Mucosa of descending colon (tissue), 3 donors: ENCODE measurements around the gene LCN12. TPM values are rescaled to one million over a fixed set of nuclear protein-coding genes. Genes with fewer than 3 reads are reported as not detected.

Source experiments
- ATAC-seq: fragments of 200-7000 bp; cut with Tn5 transposase; one replicate; pipeline ENCODE4 v1.9.1; 2020; ENCODE audit warnings: mild to moderate bottlenecking, moderate library complexity
- DNase-seq, 3 donors: peaks; one replicate each; pipeline ENCODE4 v3.0.0-alpha.2; 2020
- H3K36me3 ChIP-seq: fragments of 200-600 bp; one replicate; pipeline ENCODE4 v1.8.0; 2021; ENCODE audit warnings: low read depth, mild to moderate bottlenecking
- H3K4me1 ChIP-seq: fragments of 200-600 bp; one replicate; pipeline ENCODE4 v1.8.0; 2021; ENCODE audit warnings: low read depth, mild to moderate bottlenecking
- H3K4me3 ChIP-seq: fragments of 200-600 bp; one replicate; pipeline ENCODE4 v1.8.0; 2021; ENCODE audit warnings: mild to moderate bottlenecking
- H3K9me3 ChIP-seq: fragments of 200-600 bp; one replicate; pipeline ENCODE4 v1.8.0; 2021; ENCODE audit warnings: mild to moderate bottlenecking
- intact Hi-C, 2 donors: fragments of 100-400 bp; cut with DNase I in 1 of 2; cut with micrococcal nuclease in 1 of 2; formaldehyde crosslinking; loops; one replicate each; pipeline versions ENCODE4 v1.11.0 to v1.11.1; 2022; cut with DNase I, micrococcal nuclease
- total RNA-seq, 3 donors: library from RNA; stranded (reverse); fragmentation: NEBNext Ultra II Directional in 2 of 3; extraction: Animal tissue kit (Norgen Biotek cat#: 25700) in 2 of 3; gene quantifications; one replicate each; pipeline versions ENCODE4 v1.2.1 to v1.2.4, GENCODE V29; 2021 to 2023
- TF ChIP-seq, protein P1 (sequence below): fragments of 200-600 bp; IDR thresholded peaks from one replicate; pipeline ENCODE4 v1.8.0; 2022; ENCODE audit warnings: antibody characterized with exemption, mild to moderate bottlenecking
- donor health status: DM: no; HTN: no; CAD: no; lungs with moderate emphysema.
- donor health status: DM: no; HTN: no; CAD: no.
- donor health status: DM: no; HTN: yes; CAD: no.

The LCN12 gene
- total RNA-seq, 3 donors from 2014 or later: 6.8 to 10.7 (median 7.6) TPM

DNA sequence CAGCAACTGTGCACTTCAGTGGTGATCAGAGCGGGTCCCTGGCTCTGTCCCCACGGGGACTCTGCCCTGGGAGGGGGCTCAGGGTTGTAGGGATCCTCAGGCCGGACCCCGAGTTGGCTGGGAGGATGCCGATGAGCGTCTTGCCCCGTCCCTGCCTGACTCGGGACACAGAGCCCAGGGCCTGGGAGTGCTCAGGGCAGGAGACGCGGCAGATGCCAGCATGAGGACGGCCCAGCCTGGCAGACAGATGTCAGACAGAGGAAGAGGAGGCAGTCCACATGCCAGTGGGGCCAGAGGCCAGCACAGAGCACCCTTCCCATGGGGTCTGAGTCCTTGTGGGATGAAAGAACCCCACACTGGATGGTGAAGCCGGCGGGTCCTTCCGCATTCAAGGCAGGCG lies 11.3 kb downstream of the LCN12 start:
- no peak for DNase-seq
- no peak for ATAC-seq
- peaks cover 9% of the 10 kb centered on the region for H3K4me1 ChIP-seq
- no peak overlapping the region for H3K4me3 ChIP-seq
- H3K36me3 ChIP-seq: no peaks in the 10 kb centered on the region
- TF ChIP-seq, protein P1, sequence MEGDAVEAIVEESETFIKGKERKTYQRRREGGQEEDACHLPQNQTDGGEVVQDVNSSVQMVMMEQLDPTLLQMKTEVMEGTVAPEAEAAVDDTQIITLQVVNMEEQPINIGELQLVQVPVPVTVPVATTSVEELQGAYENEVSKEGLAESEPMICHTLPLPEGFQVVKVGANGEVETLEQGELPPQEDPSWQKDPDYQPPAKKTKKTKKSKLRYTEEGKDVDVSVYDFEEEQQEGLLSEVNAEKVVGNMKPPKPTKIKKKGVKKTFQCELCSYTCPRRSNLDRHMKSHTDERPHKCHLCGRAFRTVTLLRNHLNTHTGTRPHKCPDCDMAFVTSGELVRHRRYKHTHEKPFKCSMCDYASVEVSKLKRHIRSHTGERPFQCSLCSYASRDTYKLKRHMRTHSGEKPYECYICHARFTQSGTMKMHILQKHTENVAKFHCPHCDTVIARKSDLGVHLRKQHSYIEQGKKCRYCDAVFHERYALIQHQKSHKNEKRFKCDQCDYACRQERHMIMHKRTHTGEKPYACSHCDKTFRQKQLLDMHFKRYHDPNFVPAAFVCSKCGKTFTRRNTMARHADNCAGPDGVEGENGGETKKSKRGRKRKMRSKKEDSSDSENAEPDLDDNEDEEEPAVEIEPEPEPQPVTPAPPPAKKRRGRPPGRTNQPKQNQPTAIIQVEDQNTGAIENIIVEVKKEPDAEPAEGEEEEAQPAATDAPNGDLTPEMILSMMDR: no peak
- no peaks in the 10 kb centered on the region for H3K9me3 ChIP-seq
- intact Hi-C loops: no loop called here

DNA sequence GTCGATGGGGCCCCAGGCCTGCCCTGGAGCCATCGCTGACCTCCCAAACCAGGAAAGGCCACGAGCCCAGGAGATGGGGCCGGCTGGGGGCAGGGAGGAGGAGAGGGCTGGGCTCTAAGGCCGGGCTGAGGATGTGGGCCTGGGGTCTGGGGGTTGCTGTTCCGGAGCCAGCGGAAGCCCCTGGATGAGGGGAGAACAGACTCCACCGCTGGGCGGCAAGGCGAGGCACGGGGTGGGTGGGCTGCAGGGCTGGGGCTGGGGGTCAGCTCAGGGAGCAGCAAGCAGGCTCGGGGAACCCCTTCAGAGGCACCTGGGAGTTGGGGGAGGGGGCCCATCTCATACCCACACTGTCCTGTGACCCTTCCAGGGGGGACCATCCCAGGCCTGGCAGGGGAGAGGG lies 11.7 kb downstream of the LCN12 start:
- intact Hi-C loops: no loop called here
- DNase-seq (no peak), ATAC-seq (peak; percentile 2)
- Histone ChIP-seq H3K4me3 (no peak overlapping the region), H3K36me3 (no peaks in the 10 kb centered on the region), H3K4me1 (peaks cover 9% of the 10 kb centered on the region), H3K9me3 (no peaks in the 10 kb centered on the region)
- TF ChIP-seq, protein P1: no peak

DNA sequence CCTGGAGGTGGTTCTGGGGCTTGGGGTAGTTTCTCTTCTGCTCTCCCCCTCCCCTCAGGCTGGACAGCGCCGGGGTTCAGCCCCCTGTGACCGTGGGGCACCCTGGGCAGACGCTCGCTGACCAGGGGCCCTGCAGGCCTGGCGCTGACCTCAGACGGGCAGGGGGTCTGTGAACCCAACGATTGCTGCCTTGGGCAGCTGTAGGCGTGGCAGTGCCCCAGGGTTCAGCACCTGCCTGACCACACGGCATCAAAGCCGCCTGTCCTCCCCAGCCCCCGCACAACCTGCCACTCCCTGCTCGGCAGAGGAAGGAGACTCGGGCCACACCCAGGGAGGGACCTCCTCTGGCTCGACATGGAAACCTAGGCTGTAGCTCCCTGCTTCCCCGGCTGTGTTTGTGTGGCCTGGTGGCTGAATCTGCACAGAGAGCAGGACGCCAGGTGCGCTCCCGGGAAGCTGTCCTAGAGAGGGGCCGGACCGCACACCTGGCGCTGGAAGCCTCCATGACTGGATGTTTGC lies 12.2 kb downstream of the LCN12 start:
- Histone ChIP-seq H3K36me3 (no peaks in the 10 kb centered on the region), H3K9me3 (no peaks in the 10 kb centered on the region), H3K4me3 (no peak overlapping the region), H3K4me1 (peaks cover 9% of the 10 kb centered on the region)
- DNase-seq (peak; percentile 81 to 88 (median 87)), ATAC-seq (peak; percentile 92)
- TF ChIP-seq, protein P1: no peak
- intact Hi-C loops: no loop called here

DNA sequence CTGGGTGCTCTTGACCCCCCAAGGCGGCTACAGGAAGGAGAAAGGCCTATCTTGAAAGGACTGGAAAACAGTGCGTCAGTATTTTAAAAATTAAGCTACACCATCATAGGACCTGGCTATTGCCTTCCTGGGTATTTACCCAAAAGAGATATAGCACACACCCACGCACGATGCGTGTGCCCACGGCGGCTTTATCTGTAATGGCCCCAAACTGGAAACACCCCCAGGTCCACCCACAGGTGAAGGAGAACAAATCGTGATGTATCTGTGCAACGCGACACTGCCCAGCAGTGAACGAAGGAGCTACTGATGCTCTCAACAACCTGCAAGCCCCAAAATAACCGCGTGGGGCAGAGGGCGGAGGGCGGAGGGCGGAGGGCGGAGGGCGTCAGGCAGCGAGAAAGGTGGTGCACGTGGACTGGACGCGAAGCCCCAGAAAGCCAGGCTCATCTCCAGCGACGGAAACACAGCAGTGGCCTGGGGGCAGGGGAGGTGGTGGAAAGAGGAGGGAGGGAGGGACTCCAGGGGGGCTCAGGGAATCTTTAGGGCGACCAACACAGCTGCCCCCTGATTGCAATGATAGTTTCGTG lies 12.9 kb downstream of the LCN12 start:
- DNase-seq (no peak), ATAC-seq (no peak)
- intact Hi-C loops: no loop called here
- Histone ChIP-seq H3K9me3 (no peaks in the 10 kb centered on the region), H3K36me3 (no peaks in the 10 kb centered on the region), H3K4me3 (no peak overlapping the region), H3K4me1 (peaks cover 9% of the 10 kb centered on the region)
- TF ChIP-seq, protein P1: no peak

DNA sequence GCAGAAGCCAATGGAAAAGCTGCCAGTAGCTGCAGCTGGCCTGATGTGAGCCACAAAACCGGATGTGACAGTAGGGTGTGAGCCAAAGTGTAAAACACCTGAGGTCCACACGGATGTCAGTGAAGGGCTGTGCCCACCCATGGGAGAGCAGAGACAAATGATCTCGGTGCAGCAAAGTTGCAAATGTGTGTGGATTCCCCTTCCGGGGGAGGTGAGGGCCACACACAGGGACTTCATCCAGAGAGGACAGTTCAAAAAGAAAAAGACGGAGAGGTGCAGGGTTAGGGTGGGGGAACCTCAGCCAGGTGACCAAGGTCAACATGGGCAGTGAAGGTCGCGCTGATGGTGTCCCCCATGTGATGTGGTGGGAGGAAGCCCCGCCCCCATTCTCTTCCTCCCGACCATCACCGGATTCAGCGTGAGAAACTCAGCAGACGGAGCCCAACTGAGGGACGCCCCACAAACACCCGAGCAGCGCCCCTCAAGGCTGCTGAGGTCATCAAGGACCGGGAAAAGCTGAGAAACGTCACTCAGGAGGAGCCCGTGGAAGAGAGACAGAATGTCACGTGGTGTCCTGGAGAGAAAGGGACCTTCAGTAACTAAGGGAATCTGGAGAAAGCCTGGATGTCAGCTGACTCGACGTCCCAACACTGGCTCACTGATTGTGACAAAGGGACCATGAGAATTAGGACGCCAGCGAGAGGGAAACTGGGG lies 13.9 kb downstream of the LCN12 start:
- TF ChIP-seq, protein P1: no peak
- Histone ChIP-seq H3K9me3 (no peaks in the 10 kb centered on the region), H3K4me3 (no peak overlapping the region), H3K4me1 (peaks cover 9% of the 10 kb centered on the region), H3K36me3 (no peaks in the 10 kb centered on the region)
- DNase-seq (no peak), ATAC-seq (no peak)
- intact Hi-C loops: no loop called here
